GM19023 (cell line): ENCODE results near the gene NPHP4.

Experiments
- ATAC-seq: cut with Tn5 transposase; IDR thresholded peaks from one replicate; pipeline ENCODE4 v1.9.1; 2021; ENCODE audit warnings: mild to moderate bottlenecking, moderate library complexity; ENCODE audit not compliant: unreplicated experiment

Gene NPHP4

DNA sequence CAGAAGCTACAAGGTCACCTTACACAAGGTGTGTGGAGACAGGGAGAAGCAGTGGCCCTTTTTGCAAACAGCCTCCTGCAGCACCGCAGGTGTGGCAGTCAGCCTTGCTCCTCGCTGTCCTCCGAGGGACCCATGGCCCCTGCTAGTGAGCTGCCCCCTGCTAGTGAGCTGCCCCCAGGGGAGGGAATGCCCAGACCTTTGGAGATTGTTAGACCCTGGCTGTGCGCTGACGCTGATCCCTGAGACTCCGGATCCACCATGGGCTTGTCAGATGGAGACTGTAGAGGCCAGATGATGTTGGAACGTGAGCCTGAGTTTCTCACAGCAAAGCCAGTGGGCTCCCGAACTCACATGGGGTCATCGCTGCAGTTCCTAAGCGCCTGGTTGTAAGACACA, 172.2 kb downstream of the NPHP4 start:
- ATAC-seq: no peak

GRCh38 chr1:5819391-5820025, 172.7 kb downstream of the NPHP4 start:
- ATAC-seq: no peak

- no peak for ATAC-seq
Observed at GRCh38 chr1:5818755-5819154, 173.5 kb downstream of the NPHP4 start.

DNA sequence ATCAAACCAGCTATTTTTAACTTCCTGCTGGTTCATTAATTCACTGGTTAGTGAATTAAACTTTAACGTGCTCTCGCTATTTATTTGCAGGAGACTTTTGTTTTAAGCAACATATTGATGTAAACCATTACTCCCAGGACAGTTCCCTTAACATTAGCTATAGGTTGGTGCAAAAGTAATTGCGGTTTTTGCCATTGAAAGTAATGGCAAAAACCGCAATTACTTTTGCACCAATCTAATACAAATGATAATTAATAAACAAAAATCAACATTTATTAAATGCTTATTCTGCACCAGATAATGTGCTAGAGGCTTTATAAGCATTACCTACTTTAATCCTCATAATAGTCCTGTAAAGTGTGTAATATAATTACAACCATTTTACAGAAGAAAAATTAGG, 176.5 kb downstream of the NPHP4 start:
- ATAC-seq: no peak

DNA sequence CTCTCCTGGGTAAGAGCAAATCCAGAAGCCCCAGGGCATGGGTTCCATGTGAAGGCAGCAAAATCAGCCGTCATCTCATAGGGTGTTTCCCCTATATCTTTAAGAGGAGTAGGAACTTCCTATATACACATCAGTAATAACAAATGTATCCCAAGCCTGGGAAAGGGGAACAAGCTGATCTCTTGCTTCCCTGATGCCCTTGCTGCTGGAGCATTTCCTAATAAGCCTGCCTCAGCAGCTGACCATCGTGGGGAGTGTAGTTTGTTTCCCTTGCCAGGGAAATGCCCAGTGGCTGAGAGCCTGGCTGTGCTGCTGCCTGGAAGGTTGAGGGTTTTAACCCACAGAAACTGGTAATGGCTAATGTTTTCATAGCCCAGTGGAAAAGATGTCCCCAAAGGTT, 177.0 kb downstream of the NPHP4 start:
- no peak for ATAC-seq

DNA sequence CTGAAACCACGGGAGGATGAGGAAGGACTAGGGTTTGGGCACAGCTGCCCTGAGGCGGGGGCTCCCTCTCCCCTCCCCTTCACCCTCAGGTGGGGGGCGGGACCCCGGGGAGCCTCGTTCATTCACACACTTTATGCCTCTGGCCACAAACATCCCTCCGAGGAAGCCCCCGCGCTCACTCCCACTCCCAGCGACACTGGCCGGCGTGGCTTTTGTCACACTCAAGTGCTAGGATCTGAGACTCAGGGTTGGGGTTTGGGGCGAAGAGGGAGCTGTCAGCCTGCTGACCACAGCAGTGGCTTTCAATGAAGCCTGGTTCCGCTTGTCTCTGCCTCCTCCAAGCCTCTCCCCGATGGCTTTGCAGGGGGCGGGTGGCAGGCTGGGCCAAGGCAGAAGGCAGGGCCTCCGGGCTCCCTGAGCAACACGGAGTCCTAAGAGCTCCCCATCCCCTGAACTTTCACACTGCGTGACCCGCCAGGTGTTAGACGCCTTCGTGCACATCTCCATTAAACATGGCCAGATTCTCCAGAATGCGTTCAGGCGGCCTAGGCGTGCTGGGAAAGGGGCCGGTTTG, 178.1 kb downstream of the NPHP4 start:
- ATAC-seq: no peak

GRCh38 chr1:5813480-5813879, 178.7 kb downstream of the NPHP4 start:
- ATAC-seq: no peak
